AG08395 (cell line): ENCODE measurements around the gene CMIP.

Experiments
- DNase-seq: peaks from one replicate; pipeline ENCODE4 v3.0.0; 2012; ENCODE audit warnings: mixed read lengths, low spot score

CMIP gene

DNA sequence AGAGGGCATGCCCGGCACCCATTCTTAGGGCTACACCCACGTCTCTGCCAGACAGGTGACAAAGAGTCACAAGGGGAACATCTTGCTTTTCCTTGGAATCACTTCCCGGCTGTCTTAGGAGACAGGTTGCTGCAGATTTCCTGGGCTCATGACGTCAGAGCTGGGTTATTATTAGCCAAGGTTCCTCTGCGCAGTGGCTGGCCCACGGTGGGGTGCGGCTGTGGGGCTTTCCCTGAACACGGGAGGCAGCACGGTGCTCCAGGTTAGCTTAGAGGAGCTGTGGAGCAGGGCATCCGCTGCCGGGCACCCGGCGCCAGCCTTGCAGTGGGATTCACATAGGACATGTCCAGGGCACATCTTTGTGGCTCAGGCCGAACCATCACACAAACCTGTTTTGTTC is 216.5 kb downstream of the CMIP start:
- no peak for DNase-seq

- no peak for DNase-seq
Observed at GRCh38 chr16:81664153-81664552, 219.5 kb downstream of the CMIP start.

DNA sequence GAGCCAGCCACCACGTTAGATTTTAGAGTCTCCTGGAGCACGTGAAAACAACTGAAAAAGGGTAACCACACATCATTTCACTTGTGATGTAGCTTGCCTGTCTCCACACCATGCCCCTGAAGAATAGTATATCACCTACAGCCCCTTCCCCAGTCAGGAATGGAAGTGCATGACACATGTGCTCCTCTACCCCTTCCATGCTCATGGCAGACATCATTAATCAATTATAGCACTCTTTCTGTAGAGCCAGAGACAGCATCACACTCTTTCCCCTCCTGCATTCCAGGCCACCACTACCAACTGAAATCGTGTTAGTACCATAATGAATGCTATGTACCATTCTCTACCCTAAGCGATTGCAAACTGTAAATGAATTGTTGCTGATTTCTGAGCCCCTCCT is 221.0 kb downstream of the CMIP start:
- no peak for DNase-seq

- DNase-seq, result no peak
Observed at GRCh38 chr16:81666113-81666512, 221.5 kb downstream of the CMIP start.

GRCh38 chr16:81668243-81669097 is 223.9 kb downstream of the CMIP start:
- no peak for DNase-seq

GRCh38 chr16:81669473-81670350 is 225.1 kb downstream of the CMIP start:
- DNase-seq, result no peak

- DNase-seq, result no peak
Observed at GRCh38 chr16:81671738-81672597, 227.4 kb downstream of the CMIP start.

DNA sequence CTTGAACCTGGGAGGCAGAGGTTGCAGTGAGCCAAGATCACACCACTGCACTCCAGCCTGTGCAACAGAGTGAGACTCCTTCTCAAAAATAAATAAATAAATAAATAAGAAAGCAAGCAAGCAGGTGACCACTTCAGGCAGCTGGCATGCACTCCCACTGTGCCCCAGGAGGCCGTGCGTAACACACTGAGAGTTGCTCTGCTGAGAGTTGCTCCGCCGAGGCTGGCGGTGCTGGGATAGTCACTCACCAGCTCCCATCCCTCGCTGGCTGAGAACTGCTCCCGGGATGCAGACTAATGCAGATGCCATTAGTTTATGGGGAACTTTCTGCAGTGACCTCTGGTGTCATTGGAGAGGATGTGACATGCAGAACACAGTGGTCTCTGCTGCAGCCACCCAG is 228.8 kb downstream of the CMIP start:
- DNase-seq, result no peak

DNA sequence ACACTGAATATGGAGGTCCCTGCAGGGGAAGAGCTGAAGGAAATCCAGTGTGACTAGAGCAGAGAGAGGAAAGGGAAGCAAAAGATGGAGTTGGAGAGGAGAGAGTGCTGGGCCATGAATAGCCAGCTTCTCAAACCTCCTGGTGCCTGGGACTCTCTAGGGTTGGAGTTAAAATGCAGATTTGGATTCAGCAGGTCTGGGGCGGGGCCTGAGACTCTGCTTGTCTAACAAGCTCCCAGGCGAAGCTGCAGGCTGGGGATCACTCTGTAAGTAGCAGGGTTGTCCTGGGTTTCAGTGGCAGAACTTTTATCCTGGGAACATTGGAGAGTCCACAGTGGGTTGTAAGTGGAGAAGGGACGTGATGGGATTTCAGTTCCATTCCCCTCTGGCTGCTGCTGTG is 231.1 kb downstream of the CMIP start:
- no peak for DNase-seq

DNA sequence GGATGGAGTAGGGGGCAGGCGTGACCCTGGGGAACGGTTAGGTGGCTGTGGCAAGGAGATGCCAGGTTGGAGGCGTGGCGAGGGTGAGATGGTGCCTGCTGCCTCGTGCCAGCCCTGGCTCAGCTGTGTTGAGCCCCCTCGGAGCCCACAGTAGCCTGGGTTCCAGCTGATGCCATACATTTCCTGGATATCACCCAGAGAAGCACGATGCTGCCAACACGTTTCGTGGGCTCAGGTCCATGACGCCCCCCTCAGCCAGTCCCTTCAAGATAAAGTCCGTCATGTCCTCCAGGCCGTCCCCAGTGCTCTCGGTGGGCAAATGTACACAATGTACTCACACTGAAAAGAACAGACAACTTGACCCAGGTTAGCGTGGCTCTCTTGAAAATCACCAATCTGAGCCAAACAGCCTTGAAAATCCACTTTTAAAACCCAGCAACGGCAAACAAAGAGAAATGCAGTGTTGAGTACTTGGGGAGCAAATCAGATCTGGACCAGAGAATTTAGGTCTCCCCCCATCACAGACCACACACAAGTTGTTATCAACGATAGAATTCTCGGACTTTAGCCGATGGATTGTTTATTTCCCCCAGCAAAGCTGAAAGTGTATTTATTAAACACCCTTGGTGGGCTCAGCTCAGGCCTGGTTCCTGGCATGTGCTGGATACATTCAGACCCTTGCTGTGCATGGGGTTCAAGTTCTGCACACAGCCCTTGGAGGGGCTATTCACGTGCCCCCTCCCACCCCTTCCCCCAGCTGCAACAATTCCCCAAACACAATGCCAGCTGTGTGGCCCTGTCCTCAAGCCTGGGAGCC is 231.7 kb downstream of the CMIP start:
- no peak for DNase-seq

GRCh38 chr16:81676883-81677737 is 232.5 kb downstream of the CMIP start:
- no peak for DNase-seq

GRCh38 chr16:81678326-81679095 is 233.9 kb downstream of the CMIP start:
- no peak for DNase-seq

GRCh38 chr16:81679721-81680430 is 235.3 kb downstream of the CMIP start:
- no peak for DNase-seq

- no peak for DNase-seq
Observed at GRCh38 chr16:81680444-81681275, 236.1 kb downstream of the CMIP start.

DNA sequence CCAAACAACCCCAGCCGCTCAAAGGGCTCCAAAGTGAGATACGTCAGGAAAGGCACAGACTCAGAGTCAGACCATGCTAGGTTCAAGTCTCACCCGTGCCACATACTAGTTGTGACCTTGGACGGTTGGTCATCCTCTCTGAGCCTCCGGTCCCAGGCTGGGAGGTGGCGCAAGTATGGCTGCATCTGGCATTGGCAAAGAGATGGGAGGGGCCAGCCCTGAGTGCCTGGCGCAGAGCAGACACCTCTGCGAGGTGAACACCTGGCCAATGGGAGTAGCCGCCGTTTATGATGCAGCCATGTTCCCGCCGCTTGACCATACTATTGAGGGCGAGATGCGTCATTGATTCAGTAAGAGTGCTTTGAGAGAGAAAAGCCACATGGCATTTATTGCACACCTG is 236.7 kb downstream of the CMIP start:
- no peak for DNase-seq

DNA sequence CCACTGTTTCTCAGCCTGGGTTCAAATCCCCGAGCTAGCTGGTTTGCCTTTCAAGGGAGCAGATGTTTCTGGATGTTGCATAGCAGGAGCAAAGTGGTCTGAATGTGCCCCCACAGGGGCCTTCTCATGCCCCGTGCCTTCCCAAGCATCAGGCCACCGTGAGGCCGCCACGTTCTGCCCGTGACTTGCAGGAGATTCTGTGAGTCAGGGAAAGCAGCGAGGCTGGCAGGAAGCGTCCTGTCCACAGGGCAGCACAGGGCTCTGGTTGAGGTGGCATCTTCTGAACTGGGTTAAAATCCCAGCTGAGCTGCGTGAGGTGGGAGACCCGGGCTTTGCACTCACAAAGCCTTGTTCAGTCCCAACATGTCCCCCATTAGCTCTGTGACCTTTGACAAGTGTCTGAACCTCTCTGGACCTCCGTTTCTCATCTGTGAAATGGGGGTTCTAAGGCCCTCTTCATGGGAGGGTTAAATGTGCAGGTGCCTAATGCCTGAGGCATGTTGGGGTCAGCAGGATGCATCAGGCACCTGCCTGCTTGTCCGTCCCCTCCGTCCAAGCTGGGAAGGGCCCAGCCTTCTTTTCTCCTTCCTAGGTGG is 239.7 kb downstream of the CMIP start:
- no peak for DNase-seq

DNA sequence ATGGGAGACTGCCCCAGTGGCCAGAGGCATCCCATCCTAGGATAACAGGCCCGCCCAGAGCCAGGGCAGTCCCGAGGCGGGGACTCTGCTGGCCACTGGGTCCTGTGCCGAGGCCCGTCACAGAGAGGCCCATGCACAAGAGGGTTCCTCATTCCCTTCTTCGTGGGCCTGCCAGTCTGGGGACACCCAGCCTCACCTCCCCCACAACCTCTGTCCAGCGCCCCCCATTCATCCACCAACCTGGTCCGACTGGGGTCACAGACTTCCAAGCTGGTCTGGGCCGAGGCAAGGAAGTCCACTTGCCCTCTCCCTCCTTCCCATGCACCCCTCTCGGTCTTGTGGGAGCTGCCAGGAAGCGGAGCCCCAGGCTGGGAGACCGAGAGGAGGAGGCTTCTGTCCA is 240.3 kb downstream of the CMIP start:
- DNase-seq, result no peak
